GM18505 (cell line): Measurements from ENCODE around the gene ZNF91.
"Not testable (repeated sequence)": the region's sequence is repeated elsewhere in the genome, so short reads cannot be mapped to it uniquely, and the experiment has no call there.

Experiments used
- ATAC-seq: cut with Tn5 transposase; IDR thresholded peaks from one replicate; pipeline ENCODE4 v1.9.1; 2021; ENCODE audit not compliant: unreplicated experiment
- POLR2A ChIP-seq: IDR thresholded peaks from 4 replicates; pipeline ENCODE4 v1.6.1; 2011; ENCODE audit warnings: borderline replicate concordance; ENCODE audit not compliant: insufficient read depth, insufficient read length; ENCODE audit errors: extremely low read depth

ZNF91 gene

GRCh38 chr19:23395041-23395721, at the start of gene ZNF91:
TSS of gene ZNF91 (minus strand) at chr19:23395471. CDS start at chr19:23395354, 117 bp downstream.
- peak; percentile 98 for ATAC-seq
- peak; percentile 94 for TF ChIP-seq POLR2A

- ATAC-seq = no peak
- no peak for TF ChIP-seq POLR2A
Measured at GRCh38 chr19:23440791-23441190, 45.5 kb upstream of the ZNF91 start.

- no peak for TF ChIP-seq POLR2A
- no peak for ATAC-seq
Measured at GRCh38 chr19:23440207-23440606, 44.9 kb upstream of the ZNF91 start.

GRCh38 chr19:23439623-23440022, 44.4 kb upstream of the ZNF91 start:
- ATAC-seq = no peak
- TF ChIP-seq POLR2A = no peak

- ATAC-seq = no peak
- no peak for TF ChIP-seq POLR2A
Measured at GRCh38 chr19:23437901-23438300, 42.6 kb upstream of the ZNF91 start.

- no peak for ATAC-seq
- no peak for TF ChIP-seq POLR2A
Measured at GRCh38 chr19:23436944-23437343, 41.7 kb upstream of the ZNF91 start.

- ATAC-seq = no peak
- TF ChIP-seq POLR2A = no peak
Measured at GRCh38 chr19:23436318-23436717, 41.0 kb upstream of the ZNF91 start.

GRCh38 chr19:23420824-23421223, 25.6 kb upstream of the ZNF91 start:
- no peak for TF ChIP-seq POLR2A
- ATAC-seq = no peak

GRCh38 chr19:23419261-23419660, 24.0 kb upstream of the ZNF91 start:
- ATAC-seq = not testable (repeated sequence)

- no peak for TF ChIP-seq POLR2A
- no peak for ATAC-seq
Measured at GRCh38 chr19:23415561-23416191, 20.4 kb upstream of the ZNF91 start.

- no peak for ATAC-seq
- TF ChIP-seq POLR2A = no peak
Measured at GRCh38 chr19:23415034-23415433, 19.8 kb upstream of the ZNF91 start.

GRCh38 chr19:23410155-23410554, 14.9 kb upstream of the ZNF91 start:
- ATAC-seq = no peak

GRCh38 chr19:23409392-23410048, 14.2 kb upstream of the ZNF91 start:
- TF ChIP-seq POLR2A = no peak
- ATAC-seq = no peak

More at GRCh38 chr19:23410155-23410554, 14.9 kb upstream of the ZNF91 start:
- TF ChIP-seq POLR2A = no peak

- TF ChIP-seq POLR2A = no peak
- ATAC-seq = no peak
Measured at GRCh38 chr19:23407616-23408133, 12.4 kb upstream of the ZNF91 start.
